Measurements from ENCODE around the gene CNGB1.
"Not testable (repeated sequence)": the region's sequence is repeated elsewhere in the genome, so short reads cannot be mapped to it uniquely, and the experiment has no call there.

CNGB1 gene

DNA sequence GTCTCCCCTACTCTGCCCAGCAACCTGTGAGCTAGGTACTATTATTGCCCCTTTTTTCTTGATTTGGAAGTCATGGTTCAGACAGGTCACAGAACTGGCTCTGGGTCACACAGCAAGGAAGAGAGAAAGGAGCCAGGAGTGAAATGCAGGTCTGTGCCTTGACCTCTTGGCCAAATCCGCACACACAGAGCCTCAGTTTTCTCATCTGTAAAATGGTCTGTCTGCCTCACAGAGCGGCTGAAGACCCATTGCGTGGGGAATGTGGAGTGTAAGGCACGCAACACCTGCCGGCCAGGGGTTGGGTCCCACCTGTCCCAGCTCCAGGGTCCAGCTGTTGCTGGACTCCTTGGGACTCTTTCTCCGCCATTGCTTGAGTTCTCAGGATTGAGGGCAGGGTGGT, 32.4 kb downstream of the CNGB1 start:
- no peak for DNase-seq (ENCODE audit: low read depth in 2 of 2, low spot score in 1 of 2)

DNA sequence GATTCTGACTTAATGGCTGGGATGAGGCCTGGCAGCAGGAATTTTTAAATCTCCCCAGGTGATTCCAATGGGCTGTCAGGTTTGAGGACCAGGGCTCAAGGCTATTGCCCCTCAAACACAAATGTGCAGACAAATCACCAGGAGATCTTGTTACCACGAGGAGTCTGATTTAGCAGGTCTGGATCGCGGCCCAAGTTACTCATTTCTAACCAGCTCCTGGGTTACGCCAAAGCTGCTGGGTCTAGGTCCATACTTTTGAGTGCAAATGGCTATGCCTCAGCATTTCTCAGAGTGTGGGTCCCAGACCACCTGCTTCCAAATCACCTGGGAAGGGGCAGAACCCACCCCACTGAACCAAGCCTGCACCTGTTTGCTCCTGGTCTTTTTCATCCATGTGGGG, 33.1 kb downstream of the CNGB1 start:
- no peak for DNase-seq (ENCODE audit: low read depth in 2 of 2, low spot score in 1 of 2)

DNA sequence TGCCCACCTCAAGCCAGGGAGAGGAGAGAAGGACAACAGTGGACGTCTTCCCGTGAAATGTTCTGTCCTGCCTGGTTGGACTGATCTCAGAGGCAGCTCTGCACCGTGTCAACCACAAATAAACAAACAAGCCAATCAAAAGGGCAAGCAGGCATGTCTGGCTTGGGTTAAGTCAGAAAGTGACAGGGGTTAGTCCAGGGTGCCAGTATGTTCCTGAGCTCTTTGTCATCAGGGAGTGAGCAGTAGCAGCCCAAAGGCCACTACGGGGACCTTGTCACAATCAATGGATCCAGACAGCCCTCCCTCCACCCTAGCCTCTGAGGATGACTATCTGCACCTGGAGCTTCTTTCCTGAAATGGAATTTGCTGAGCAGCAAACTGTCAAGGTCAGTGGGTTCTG, 35.0 kb downstream of the CNGB1 start:
- DNase-seq (ENCODE audit: low read depth in 2 of 2, low spot score in 1 of 2): no peak

- DNase-seq (ENCODE audit: low read depth in 2 of 2, low spot score in 1 of 2): no peak
Measured at GRCh38 chr16:57930533-57930932, 40.4 kb downstream of the CNGB1 start.

DNA sequence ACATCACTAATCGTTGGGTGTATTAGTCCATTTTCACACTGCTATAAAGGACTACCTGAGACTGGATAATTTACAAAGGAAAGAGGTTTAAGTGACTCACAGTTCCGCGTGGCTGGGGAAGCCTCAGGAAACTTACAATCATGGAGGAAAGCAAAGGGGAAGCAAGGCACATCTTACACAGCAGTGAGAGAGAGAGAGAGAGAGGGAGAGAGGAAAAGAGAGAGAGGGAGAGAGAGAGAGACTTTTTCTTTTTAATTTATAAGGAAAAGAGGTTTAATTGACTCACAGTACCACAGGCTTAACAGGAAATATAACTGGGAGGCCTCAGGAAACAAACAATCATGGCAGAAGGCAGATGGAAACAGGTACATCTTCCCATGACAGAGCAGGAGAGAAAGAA, 41.7 kb downstream of the CNGB1 start:
- DNase-seq (ENCODE audit: low read depth in 2 of 2, low spot score in 1 of 2): no peak

- DNase-seq (ENCODE audit: low read depth in 2 of 2, low spot score in 1 of 2): no peak
Measured at GRCh38 chr16:57926041-57926440, 44.9 kb downstream of the CNGB1 start.

DNA sequence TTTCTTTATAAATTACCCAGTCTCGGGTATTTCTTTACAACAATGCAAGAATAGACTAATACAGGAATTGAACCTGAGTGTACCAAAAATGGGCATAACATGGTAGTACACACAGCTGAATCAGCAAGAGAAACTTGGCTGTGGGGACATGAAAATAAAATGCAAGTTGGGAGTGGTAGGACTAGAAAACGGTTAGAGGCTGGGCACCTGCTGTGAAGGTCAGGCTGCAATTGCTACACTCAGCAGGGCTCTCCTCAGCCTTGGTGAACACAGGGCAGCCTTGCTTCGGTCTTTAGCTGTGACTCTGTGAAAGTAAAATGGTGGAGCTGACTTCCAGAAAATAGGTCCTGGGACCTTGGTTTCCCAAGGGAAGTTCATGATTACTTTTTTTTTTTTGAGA, 45.6 kb downstream of the CNGB1 start:
- no peak for DNase-seq (ENCODE audit: low read depth in 2 of 2, low spot score in 1 of 2)

- no peak for DNase-seq (ENCODE audit: low read depth in 2 of 2, low spot score in 1 of 2)
Measured at GRCh38 chr16:57924514-57924913, 46.4 kb downstream of the CNGB1 start.

- no peak for DNase-seq (ENCODE audit: low read depth in 2 of 2, low spot score in 1 of 2)
Measured at GRCh38 chr16:57923841-57924240, 47.1 kb downstream of the CNGB1 start.

- no peak for DNase-seq (ENCODE audit: low read depth in 2 of 2, low spot score in 1 of 2)
Measured at GRCh38 chr16:57923418-57923817, 47.5 kb downstream of the CNGB1 start.

GRCh38 chr16:57920880-57921229, 50.1 kb downstream of the CNGB1 start:
- DNase-seq (ENCODE audit: low read depth in 2 of 2, low spot score in 1 of 2): no peak

DNA sequence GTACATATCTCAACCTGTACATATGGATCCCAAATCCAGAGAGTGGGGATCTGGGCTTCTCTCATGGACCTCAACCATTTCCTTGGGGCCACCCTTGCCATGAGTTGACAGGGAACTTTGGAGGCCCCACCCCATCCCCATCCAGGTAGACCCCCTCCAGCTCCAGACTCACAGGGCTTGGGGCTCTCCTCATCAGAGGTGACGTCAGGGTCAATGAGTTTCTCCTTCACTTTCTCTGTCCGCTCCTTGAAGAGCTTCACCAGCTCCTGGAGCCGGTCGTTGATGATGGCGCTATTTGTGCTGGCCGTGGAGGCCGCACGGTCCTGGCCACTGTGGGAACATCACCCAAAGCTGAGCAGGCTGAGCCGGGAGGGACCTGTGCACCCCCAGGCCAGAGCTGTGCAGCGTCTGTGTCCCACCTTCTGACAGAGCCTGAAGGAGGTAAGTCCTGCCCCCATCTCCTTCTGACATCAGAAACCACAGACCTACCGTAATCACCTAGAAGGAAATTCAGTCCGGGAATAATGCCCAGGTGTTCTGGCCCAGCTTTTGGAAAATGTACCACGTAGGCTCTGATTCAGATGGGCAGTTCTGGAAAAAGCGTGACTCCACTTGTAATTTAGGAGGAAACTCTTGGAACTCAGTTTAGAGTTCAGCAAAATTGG, 50.6 kb downstream of the CNGB1 start:
- DNase-seq (ENCODE audit: low read depth in 2 of 2, low spot score in 1 of 2): no peak

DNA sequence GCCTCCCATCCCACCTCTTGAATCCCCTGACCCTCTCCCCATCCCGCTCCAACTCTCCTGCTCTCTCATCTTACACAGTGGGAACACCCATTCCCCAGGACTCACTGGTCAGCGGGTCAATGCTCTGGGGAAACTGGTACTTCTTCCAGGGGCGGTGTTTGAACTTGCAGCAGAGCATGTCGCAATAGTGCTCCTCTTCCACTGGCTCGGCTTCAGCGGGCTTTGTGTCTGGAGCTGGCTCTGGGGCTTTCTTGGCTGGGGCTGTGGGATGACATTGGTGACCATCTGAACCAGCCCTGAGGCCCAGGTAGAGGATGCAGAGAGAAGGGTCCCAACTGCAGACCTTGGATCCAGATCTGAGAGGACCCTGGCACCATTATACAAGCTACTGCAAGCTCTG, 51.9 kb downstream of the CNGB1 start:
- DNase-seq (ENCODE audit: low read depth in 2 of 2, low spot score in 1 of 2): no peak

GRCh38 chr16:57918444-57918843, 52.5 kb downstream of the CNGB1 start:
- no peak for DNase-seq (ENCODE audit: low read depth in 2 of 2, low spot score in 1 of 2)

- DNase-seq (ENCODE audit: low read depth in 2 of 2, low spot score in 1 of 2): not testable (repeated sequence)
Measured at GRCh38 chr16:57917929-57918328, 53.0 kb downstream of the CNGB1 start.

DNA sequence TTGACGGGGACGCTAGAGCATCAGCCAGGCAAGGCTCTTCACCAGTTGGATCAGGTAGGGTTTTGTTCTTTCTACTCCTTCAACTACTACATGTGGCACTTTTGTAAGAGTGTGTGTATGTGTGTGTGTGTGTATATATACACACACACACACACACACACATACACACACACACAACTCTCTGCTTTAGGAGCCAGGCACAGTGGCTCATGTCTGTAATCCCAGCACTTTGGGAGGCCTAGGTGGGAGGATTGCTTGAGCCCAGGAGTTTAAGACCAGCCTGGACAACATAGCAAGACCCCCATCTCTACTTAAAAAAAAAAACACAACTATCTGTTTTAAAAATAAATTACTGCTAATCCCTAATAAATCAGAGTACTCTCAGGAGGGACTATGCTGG, 53.4 kb downstream of the CNGB1 start:
- not testable (repeated sequence) for DNase-seq (ENCODE audit: low read depth in 2 of 2, low spot score in 1 of 2)

- no peak for DNase-seq (ENCODE audit: low read depth in 2 of 2, low spot score in 1 of 2)
Measured at GRCh38 chr16:57916735-57917438, 54.0 kb downstream of the CNGB1 start.

- DNase-seq (ENCODE audit: low read depth in 2 of 2, low spot score in 1 of 2): no peak
Measured at GRCh38 chr16:57915811-57916488, 55.0 kb downstream of the CNGB1 start.

DNA sequence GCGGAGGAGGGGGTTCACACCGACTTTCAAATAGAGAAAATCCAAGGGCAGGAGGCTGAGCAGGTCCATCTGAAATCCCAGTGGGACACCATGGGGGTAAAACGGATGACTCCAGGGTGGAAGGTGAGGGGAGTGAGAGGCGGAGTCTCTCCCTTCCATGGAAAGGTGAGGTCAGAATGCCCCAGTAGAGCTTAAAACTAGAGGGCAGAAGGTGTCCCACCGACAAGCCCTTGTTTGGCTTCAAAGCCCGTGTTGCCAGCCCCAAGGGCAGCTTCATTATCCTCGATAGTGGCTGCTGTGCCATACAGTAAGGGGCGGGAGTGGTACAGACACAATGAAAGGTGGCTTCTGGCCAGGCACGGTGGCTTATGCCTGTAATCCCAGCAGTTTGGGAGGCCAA, 55.7 kb downstream of the CNGB1 start:
- DNase-seq (ENCODE audit: low read depth in 2 of 2, low spot score in 1 of 2): no peak

GRCh38 chr16:57914244-57915173, 56.4 kb downstream of the CNGB1 start:
- no peak for DNase-seq (ENCODE audit: low read depth in 2 of 2, low spot score in 1 of 2)

GRCh38 chr16:57912529-57913260, 58.2 kb downstream of the CNGB1 start:
- no peak for DNase-seq (ENCODE audit: low read depth in 2 of 2, low spot score in 1 of 2)

All from stimulated activated CD8-positive, alpha-beta memory T cell treated with anti-CD3 and anti-CD28 coated beads, Interleukin-4, amount 100 ng/mL, for 4 hours (primary cell).